KMS-11 (cell line): Measurements from ENCODE around the gene U2AF2.

ENCODE experiments used
- H2AFZ ChIP-seq: fragments of 200-600 bp; sonication (generic); 2 replicates; pipeline ENCODE4 v1.6.1; 2016; ENCODE audit warnings: antibody characterized with exemption, mixed run types, low read depth
- H3K27ac ChIP-seq: fragments of 200-600 bp; sonication (generic); 2 replicates; pipeline ENCODE4 v1.6.1; 2016; ENCODE audit warnings: mild to moderate bottlenecking, mixed run types
- H3K27me3 ChIP-seq: fragments of 200-600 bp; sonication (generic); 2 replicates; pipeline ENCODE4 v1.6.1; 2017; ENCODE audit warnings: mild to moderate bottlenecking, low read depth, mixed run types, moderate library complexity; ENCODE audit not compliant: insufficient read depth
- H3K36me3 ChIP-seq: fragments of 200-600 bp; sonication (generic); 2 replicates; pipeline ENCODE4 v1.6.1; 2017; ENCODE audit warnings: mild to moderate bottlenecking, mixed run types; ENCODE audit not compliant: insufficient read depth
- H3K4me1 ChIP-seq: fragments of 200-600 bp; sonication (generic); 2 replicates; pipeline ENCODE4 v1.6.1; 2016; ENCODE audit warnings: mild to moderate bottlenecking, low read depth, mixed run types; ENCODE audit not compliant: poor library complexity, severe bottlenecking
- H3K4me2 ChIP-seq: fragments of 200-600 bp; sonication (generic); 2 replicates; pipeline ENCODE4 v1.7.0; 2016; ENCODE audit warnings: mild to moderate bottlenecking, mixed run types
- H3K4me3 ChIP-seq: fragments of 200-600 bp; sonication (generic); IDR thresholded peaks from 2 replicates; pipeline ENCODE4 v1.6.1; 2017; ENCODE audit warnings: low read depth, low read length, mixed read lengths; ENCODE audit not compliant: insufficient read depth
- H3K79me2 ChIP-seq: fragments of 200-600 bp; sonication (generic); 2 replicates; pipeline ENCODE4 v1.6.1; 2016; ENCODE audit warnings: low read depth, mixed run types; ENCODE audit not compliant: insufficient read depth
- H3K9ac ChIP-seq: fragments of 200-600 bp; sonication (generic); 2 replicates; pipeline ENCODE4 v1.6.1; 2016; ENCODE audit warnings: mild to moderate bottlenecking, mixed run types
- H4K20me1 ChIP-seq: fragments of 200-600 bp; sonication (generic); 2 replicates; pipeline ENCODE4 v1.6.1; 2016; ENCODE audit warnings: mild to moderate bottlenecking, mixed run types; ENCODE audit not compliant: insufficient read depth
- TF ChIP-seq, protein P1 (sequence below): fragments of 200-600 bp; sonication (generic); conservative IDR thresholded peaks from 2 replicates; pipeline ENCODE4 v1.6.1; 2017; ENCODE audit warnings: low read depth, mild to moderate bottlenecking, antibody characterized with exemption, low read length, moderate library complexity, mixed read lengths

Gene U2AF2

GRCh38 chr19:55613396-55613795, 41.4 kb upstream of the U2AF2 start:
- Histone ChIP-seq H3K36me3 (no peaks in the 10 kb centered on the region), H3K4me2 (no peak overlapping the region), H3K4me3 (no peak overlapping the region), H2AFZ (no peak overlapping the region), H3K27me3 (no peaks in the 10 kb centered on the region), H3K9ac (no peak overlapping the region), H3K79me2 (no peaks in the 10 kb centered on the region), H4K20me1 (no peaks in the 10 kb centered on the region), H3K4me1 (peaks cover 14% of the 10 kb centered on the region), H3K27ac (no peak overlapping the region)
- TF ChIP-seq, protein P1, sequence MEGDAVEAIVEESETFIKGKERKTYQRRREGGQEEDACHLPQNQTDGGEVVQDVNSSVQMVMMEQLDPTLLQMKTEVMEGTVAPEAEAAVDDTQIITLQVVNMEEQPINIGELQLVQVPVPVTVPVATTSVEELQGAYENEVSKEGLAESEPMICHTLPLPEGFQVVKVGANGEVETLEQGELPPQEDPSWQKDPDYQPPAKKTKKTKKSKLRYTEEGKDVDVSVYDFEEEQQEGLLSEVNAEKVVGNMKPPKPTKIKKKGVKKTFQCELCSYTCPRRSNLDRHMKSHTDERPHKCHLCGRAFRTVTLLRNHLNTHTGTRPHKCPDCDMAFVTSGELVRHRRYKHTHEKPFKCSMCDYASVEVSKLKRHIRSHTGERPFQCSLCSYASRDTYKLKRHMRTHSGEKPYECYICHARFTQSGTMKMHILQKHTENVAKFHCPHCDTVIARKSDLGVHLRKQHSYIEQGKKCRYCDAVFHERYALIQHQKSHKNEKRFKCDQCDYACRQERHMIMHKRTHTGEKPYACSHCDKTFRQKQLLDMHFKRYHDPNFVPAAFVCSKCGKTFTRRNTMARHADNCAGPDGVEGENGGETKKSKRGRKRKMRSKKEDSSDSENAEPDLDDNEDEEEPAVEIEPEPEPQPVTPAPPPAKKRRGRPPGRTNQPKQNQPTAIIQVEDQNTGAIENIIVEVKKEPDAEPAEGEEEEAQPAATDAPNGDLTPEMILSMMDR = no peak

- H3K4me2 ChIP-seq = no peak overlapping the region
- H2AFZ ChIP-seq = no peak overlapping the region
- H3K27ac ChIP-seq = no peak overlapping the region
- H4K20me1 ChIP-seq = no peaks in the 10 kb centered on the region
- no peak overlapping the region for H3K4me3 ChIP-seq
- no peaks in the 10 kb centered on the region for H3K27me3 ChIP-seq
- H3K9ac ChIP-seq = no peak overlapping the region
- no peaks in the 10 kb centered on the region for H3K79me2 ChIP-seq
- TF ChIP-seq, protein P1 = no peak
- peaks cover 14% of the 10 kb centered on the region for H3K4me1 ChIP-seq
- H3K36me3 ChIP-seq = no peaks in the 10 kb centered on the region
Observed at GRCh38 chr19:55613930-55614710, 40.7 kb upstream of the U2AF2 start.

- Histone ChIP-seq H2AFZ (no peak overlapping the region), H3K4me1 (peaks cover 14% of the 10 kb centered on the region), H3K4me2 (no peak overlapping the region), H3K27me3 (no peaks in the 10 kb centered on the region), H3K9ac (no peak overlapping the region), H3K36me3 (no peaks in the 10 kb centered on the region), H3K27ac (no peak overlapping the region), H4K20me1 (no peaks in the 10 kb centered on the region), H3K4me3 (no peak overlapping the region), H3K79me2 (no peaks in the 10 kb centered on the region)
- TF ChIP-seq, protein P1 = no peak
Observed at GRCh38 chr19:55614711-55615542, 39.9 kb upstream of the U2AF2 start.

- H3K36me3 ChIP-seq = no peaks in the 10 kb centered on the region
- H3K79me2 ChIP-seq = no peaks in the 10 kb centered on the region
- H3K9ac ChIP-seq = no peak overlapping the region
- H4K20me1 ChIP-seq = no peaks in the 10 kb centered on the region
- no peaks in the 10 kb centered on the region for H3K27me3 ChIP-seq
- TF ChIP-seq, protein P1 = no peak
- H3K27ac ChIP-seq = no peak overlapping the region
- peaks cover 14% of the 10 kb centered on the region for H3K4me1 ChIP-seq
- no peak overlapping the region for H3K4me2 ChIP-seq
- H2AFZ ChIP-seq = no peak overlapping the region
- H3K4me3 ChIP-seq = no peak overlapping the region
Observed at GRCh38 chr19:55615543-55616394, 39.1 kb upstream of the U2AF2 start.
